Gastroesophageal sphincter (tissue), 3 donors: ENCODE measurements around the gene IL6ST.

Experiments
- POLR2AphosphoS5 ChIP-seq: sonication (generic); formaldehyde crosslinking; IDR thresholded peaks from one replicate; pipeline ENCODE4 v1.6.1; 2017; ENCODE audit warnings: antibody characterized with exemption
- TF ChIP-seq, protein P1 (sequence below), 4 experiments: fragments of 200-600 bp in 2 of 4; fragments of 450-650 bp in 2 of 4; sonication (generic) in 1 of 4; IDR thresholded peaks; one replicate each; pipeline ENCODE4 v1.5.1; 2017 to 2019; ENCODE audit warnings: antibody characterized with exemption in 4 of 4, mild to moderate bottlenecking in 2 of 4, moderate library complexity in 2 of 4

DNA sequence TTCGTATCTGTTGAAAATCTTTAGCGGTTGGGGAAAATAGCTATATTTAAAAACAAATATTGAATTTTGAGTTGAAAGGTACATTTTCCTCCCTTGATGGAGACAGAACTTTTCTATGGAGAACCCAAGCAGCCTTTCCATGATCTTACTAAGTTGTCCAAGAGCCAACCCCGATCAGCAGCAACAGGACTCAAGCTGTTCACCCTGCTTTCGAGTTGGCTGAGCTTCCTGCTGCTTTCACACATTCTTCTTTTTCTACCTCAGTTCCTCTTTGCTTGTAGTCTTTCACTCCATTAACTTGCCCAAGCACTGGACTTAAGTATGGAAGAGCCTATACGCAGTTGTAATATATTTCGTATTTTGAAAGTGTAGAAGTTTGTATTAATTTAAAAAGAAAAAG, 59.4 kb downstream of the IL6ST start:
- TF ChIP-seq, protein P1, sequence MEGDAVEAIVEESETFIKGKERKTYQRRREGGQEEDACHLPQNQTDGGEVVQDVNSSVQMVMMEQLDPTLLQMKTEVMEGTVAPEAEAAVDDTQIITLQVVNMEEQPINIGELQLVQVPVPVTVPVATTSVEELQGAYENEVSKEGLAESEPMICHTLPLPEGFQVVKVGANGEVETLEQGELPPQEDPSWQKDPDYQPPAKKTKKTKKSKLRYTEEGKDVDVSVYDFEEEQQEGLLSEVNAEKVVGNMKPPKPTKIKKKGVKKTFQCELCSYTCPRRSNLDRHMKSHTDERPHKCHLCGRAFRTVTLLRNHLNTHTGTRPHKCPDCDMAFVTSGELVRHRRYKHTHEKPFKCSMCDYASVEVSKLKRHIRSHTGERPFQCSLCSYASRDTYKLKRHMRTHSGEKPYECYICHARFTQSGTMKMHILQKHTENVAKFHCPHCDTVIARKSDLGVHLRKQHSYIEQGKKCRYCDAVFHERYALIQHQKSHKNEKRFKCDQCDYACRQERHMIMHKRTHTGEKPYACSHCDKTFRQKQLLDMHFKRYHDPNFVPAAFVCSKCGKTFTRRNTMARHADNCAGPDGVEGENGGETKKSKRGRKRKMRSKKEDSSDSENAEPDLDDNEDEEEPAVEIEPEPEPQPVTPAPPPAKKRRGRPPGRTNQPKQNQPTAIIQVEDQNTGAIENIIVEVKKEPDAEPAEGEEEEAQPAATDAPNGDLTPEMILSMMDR (IDR thresholded peaks at IDR 0.05) = no peak
- TF ChIP-seq POLR2AphosphoS5 = no peak
